T47D (cell line): ENCODE data around the gene RNASE12.
"Not testable (repeated sequence)": the region's sequence is repeated elsewhere in the genome, so short reads cannot be mapped to it uniquely, and the experiment has no call there.

Experiments
- DNase-seq, 2 experiments: peaks; one replicate each; pipeline versions ENCODE4 v3.0.0 to v3.0.0-alpha.2; 2011 to 2012; ENCODE audit warnings: low read depth in 1 of 2, low spot score in 1 of 2
- JUND ChIP-seq: IDR thresholded peaks from 2 replicates; pipeline ENCODE4 v1.6.1; 2012; ENCODE audit warnings: low read depth
- in situ Hi-C: cut with HindIII; loops from 2 replicates; pipeline ENCODE4 v1.10.0; 2016; ENCODE audit warnings: low sequenced_read_pairs, low pct_unique_long_range_greater_than_20kb

The RNASE12 gene

GRCh38 chr14:20622816-20623291 lies 31.7 kb upstream of the RNASE12 start:
- no peak for DNase-seq
- TF ChIP-seq JUND: no peak
- in situ Hi-C loops: no loop called here

- in situ Hi-C loops: no loop called here
- TF ChIP-seq JUND: no peak
- no peak for DNase-seq
Observed at GRCh38 chr14:20620798-20621478, 29.8 kb upstream of the RNASE12 start.

GRCh38 chr14:20619688-20620087 lies 28.5 kb upstream of the RNASE12 start:
- in situ Hi-C loops: not testable (repeated sequence)

GRCh38 chr14:20618271-20618749 lies 27.1 kb upstream of the RNASE12 start:
- in situ Hi-C loops: no loop called here
- DNase-seq: peak in 1 of 2 experiments; percentile 21
- TF ChIP-seq JUND: no peak

More at GRCh38 chr14:20619688-20620087, 28.5 kb upstream of the RNASE12 start:
- DNase-seq: not testable (repeated sequence)

- no peak for TF ChIP-seq JUND
- in situ Hi-C loops: no loop called here
- DNase-seq: no peak
Observed at GRCh38 chr14:20617138-20618003, 26.2 kb upstream of the RNASE12 start.

- DNase-seq: no peak
- in situ Hi-C loops: no loop called here
- TF ChIP-seq JUND: no peak
Observed at GRCh38 chr14:20615996-20616395, 24.8 kb upstream of the RNASE12 start.

GRCh38 chr14:20614038-20614840 lies 23.1 kb upstream of the RNASE12 start:
- DNase-seq: no peak
- in situ Hi-C loops: no loop called here
- no peak for TF ChIP-seq JUND

- in situ Hi-C loops: no loop called here
- TF ChIP-seq JUND: no peak
- DNase-seq: peak in 1 of 2 experiments; percentile 92
Observed at GRCh38 chr14:20613094-20614037, 22.2 kb upstream of the RNASE12 start.

- DNase-seq: no peak
- no peak for TF ChIP-seq JUND
- in situ Hi-C loops: no loop called here
Observed at GRCh38 chr14:20612403-20612802, 21.2 kb upstream of the RNASE12 start.

GRCh38 chr14:20611277-20611676 lies 20.1 kb upstream of the RNASE12 start:
- TF ChIP-seq JUND: no peak
- no peak for DNase-seq
- in situ Hi-C loops: no loop called here

- peak; percentile 38 to 77 for DNase-seq
- no peak for TF ChIP-seq JUND
- in situ Hi-C loops: no loop called here
Observed at GRCh38 chr14:20610002-20610765, 19.0 kb upstream of the RNASE12 start.
